Psoas muscle (tissue), 8 donors: ENCODE data around the gene VPS26A. TPM values are rescaled to one million over a fixed set of nuclear protein-coding genes. Genes with fewer than 3 reads are reported as not detected.
"Not testable (repeated sequence)": the region's sequence is repeated elsewhere in the genome, so short reads cannot be mapped to it uniquely, and the experiment has no call there.

ENCODE experiments used
- ATAC-seq, 4 donors: fragments of 200-7000 bp; cut with Tn5 transposase; one replicate each; pipeline ENCODE4 v1.9.1; 2020; ENCODE audit warnings: moderate library complexity in 3 of 4, mild to moderate bottlenecking in 2 of 4
- DNase-seq, 2 donors: peaks; one replicate each; pipeline ENCODE4 v3.0.0-alpha.2; 2020
- H3K27ac ChIP-seq: fragments of 200-600 bp; one replicate; pipeline ENCODE4 v1.8.0; 2022
- H3K27me3 ChIP-seq, 3 donors: fragments of 200-600 bp in 1 of 3; one replicate each; pipeline versions ENCODE4 v1.6.1 to v1.8.0; 2013 to 2022; ENCODE audit warnings: low read length in 2 of 3, mild to moderate bottlenecking in 2 of 3, moderate library complexity in 1 of 3; ENCODE audit not compliant: insufficient read depth in 3 of 3
- H3K36me3 ChIP-seq, 2 donors: fragments of 200-600 bp in 1 of 2; one replicate each; pipeline versions ENCODE4 v1.6.1 to v1.8.0; 2013 to 2022; ENCODE audit warnings: low read depth in 1 of 2, mild to moderate bottlenecking in 1 of 2, moderate library complexity in 1 of 2; ENCODE audit not compliant: insufficient read depth in 1 of 2
- H3K4me1 ChIP-seq: fragments of 200-600 bp; one replicate; pipeline ENCODE4 v1.8.0; 2022
- H3K4me3 ChIP-seq: fragments of 200-600 bp; one replicate; pipeline ENCODE4 v1.8.0; 2022; ENCODE audit warnings: mild to moderate bottlenecking
- H3K9me3 ChIP-seq: fragments of 200-600 bp; one replicate; pipeline ENCODE4 v1.8.0; 2022
- CTCF ChIP-seq: fragments of 200-600 bp; IDR thresholded peaks from one replicate; pipeline ENCODE4 v1.8.0; 2022; ENCODE audit warnings: antibody characterized with exemption
- WGBS, 3 donors: extraction: QIAGEN DNeasy Blood & Tissue Kit; methylation state at CpG; one replicate each; pipeline versions ENCODE4 v1.1.6 to v1.1.7; 2013; 5-methylcytosine and 5-hydroxymethylcytosine counted together
- intact Hi-C, 2 donors: fragments of 100-400 bp; cut with DNase I; formaldehyde crosslinking; loops; one replicate each; pipeline versions ENCODE4 v1.11.0 to v1.14.2; 2022
- polyA plus RNA-seq, 3 donors: library from polyadenylated mRNA; stranded (reverse); fragments of 200-250 nt; gene quantifications; one replicate each; pipeline ENCODE4 v1.2.3, GENCODE V29; 2013
- total RNA-seq, 4 donors: library from RNA; stranded (reverse); fragmentation: NEBNext Ultra II Directional in 2 of 4; extraction: Animal tissue kit (Norgen Biotek cat#: 25700) in 2 of 4; gene quantifications; one replicate each; pipeline versions ENCODE4 v1.2.1 to v1.2.4, GENCODE V29; 2021 to 2023
- donor health status: healthy with polysubstance abuse.
- donor health status: DM: no; HTN: no; CAD: no; lungs with moderate emphysema.
- donor health status: Bipolar disorder and iron deficiency.
- donor health status: healthy.
- donor health status: DM: yes; HTN: yes; CAD: no.
- donor health status: DM: no; HTN: no; CAD: no.
- donor health status: DM: no; HTN: no; CAD: no.
- donor health status: DM: yes; HTN: yes; CAD: no.

Gene VPS26A
- total and polyA plus RNA-seq, 7 donors, result 23.4 to 62.8 (median 38.2) TPM

- H3K27me3 ChIP-seq, result no peaks in the 10 kb centered on the region
- intact Hi-C loops, result no loop called here
- no peak for TF ChIP-seq CTCF
- DNase-seq, result no peak
- no peaks in the 10 kb centered on the region for H3K9me3 ChIP-seq
- 69 to 80% (median 78%) methylated on average over 1 of the region's 1 CpG for WGBS, 3 donors
- no peak overlapping the region for H3K27ac ChIP-seq
- peaks cover 9% of the 10 kb centered on the region for H3K4me1 ChIP-seq
- no peak overlapping the region for H3K4me3 ChIP-seq
- no peak for ATAC-seq
- peaks cover 0 to 15% of the 10 kb centered on the region in 2 donors for H3K36me3 ChIP-seq
Measured at GRCh38 chr10:69141304-69141703, 17.3 kb downstream of the VPS26A start.

- H3K4me1 ChIP-seq, DNase-seq, H3K36me3 ChIP-seq, ATAC-seq, H3K27ac ChIP-seq, H3K27me3 ChIP-seq, H3K9me3 ChIP-seq, intact Hi-C loops, H3K4me3 ChIP-seq: not testable (repeated sequence)
- 97 to 100% (median 98%) methylated on average over 2 to 3 of the region's 3 CpGs for WGBS, 3 donors
Measured at GRCh38 chr10:69142074-69142473, 18.1 kb downstream of the VPS26A start.

- TF ChIP-seq CTCF, result no peak
- H3K27ac ChIP-seq, result no peak overlapping the region
- H3K9me3 ChIP-seq, result no peaks in the 10 kb centered on the region
- peaks cover 16% of the 10 kb centered on the region for H3K4me1 ChIP-seq
- ATAC-seq (peak in 1 of 4 donors; percentile 61), DNase-seq (no peak)
- 58 to 73% (median 58%) methylated on average over 3 of the region's 3 CpGs for WGBS, 3 donors
- intact Hi-C loops, result no loop called here
- no peaks in the 10 kb centered on the region for H3K27me3 ChIP-seq
- H3K4me3 ChIP-seq, result no peak overlapping the region
- no peaks in the 10 kb centered on the region for H3K36me3 ChIP-seq
Measured at GRCh38 chr10:69142983-69143382, 19.0 kb downstream of the VPS26A start.

- no peak for TF ChIP-seq CTCF
- Histone ChIP-seq H3K4me3 (no peak overlapping the region), H3K4me1 (peaks cover 16% of the 10 kb centered on the region), H3K36me3 (peaks cover 0 to 2% of the 10 kb centered on the region in 2 donors), H3K9me3 (no peaks in the 10 kb centered on the region), H3K27ac (no peak overlapping the region), H3K27me3 (no peaks in the 10 kb centered on the region)
- ATAC-seq (no peak), DNase-seq (no peak)
- intact Hi-C loops, result no loop called here
- 90 to 100% (median 93%) methylated on average over 1 of the region's 1 CpG for WGBS, 3 donors
Measured at GRCh38 chr10:69145329-69145728, 21.4 kb downstream of the VPS26A start.

GRCh38 chr10:69145864-69146263 lies 21.9 kb downstream of the VPS26A start:
- peaks cover 16% of the 10 kb centered on the region for H3K4me1 ChIP-seq
- no peak for DNase-seq
- H3K27ac ChIP-seq, result no peak overlapping the region
- no peaks in the 10 kb centered on the region for H3K9me3 ChIP-seq
- no peak for TF ChIP-seq CTCF
- H3K4me3 ChIP-seq, result no peak overlapping the region
- no peak for ATAC-seq
- intact Hi-C loops, result no loop called here
- peaks cover 0 to 2% of the 10 kb centered on the region in 2 donors for H3K36me3 ChIP-seq
- H3K27me3 ChIP-seq, result no peaks in the 10 kb centered on the region
- 96 to 98% (median 98%) methylated on average over 8 of the region's 8 CpGs for WGBS, 3 donors
